GM18511 (cell line): ENCODE data around the gene FAM8A1.

Experiments
- ATAC-seq: cut with Tn5 transposase; IDR thresholded peaks from one replicate; pipeline ENCODE4 v1.9.1; 2021; ENCODE audit warnings: mild to moderate bottlenecking, moderate library complexity; ENCODE audit not compliant: unreplicated experiment

FAM8A1 gene

GRCh38 chr6:17600527-17601385, 654 bp downstream of the FAM8A1 start:
- peak; percentile 56 for ATAC-seq

GRCh38 chr6:17601386-17601703, 1.2 kb downstream of the FAM8A1 start:
- no peak for ATAC-seq

DNA sequence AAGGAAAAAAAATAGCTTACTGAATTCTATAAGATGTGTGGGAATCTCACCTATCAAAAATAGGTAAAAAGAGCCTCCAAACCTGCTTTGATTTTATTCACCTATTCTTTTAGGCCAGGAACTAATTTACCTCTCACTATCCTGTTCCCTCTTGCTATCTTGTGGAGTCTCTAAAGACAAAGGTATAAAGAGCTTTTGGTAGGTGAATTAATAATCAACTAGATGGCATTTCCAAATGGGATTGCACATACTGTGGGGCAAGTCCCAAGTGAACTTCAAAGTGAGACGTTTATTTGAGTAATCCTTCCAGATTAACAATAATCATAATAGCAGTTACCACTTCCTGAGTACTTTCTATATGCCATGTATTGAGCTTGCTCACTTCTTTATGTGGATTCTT, 2.8 kb downstream of the FAM8A1 start:
- ATAC-seq = no peak

GRCh38 chr6:17606606-17607005, 6.5 kb downstream of the FAM8A1 start:
- ATAC-seq = no peak

- ATAC-seq = no peak
These were observed 10.7 kb downstream of the FAM8A1 start for GRCh38 chr6:17610835-17611234.

GRCh38 chr6:17612048-17612447, 11.9 kb downstream of the FAM8A1 start:
- no peak for ATAC-seq

GRCh38 chr6:17615794-17616193, 15.7 kb downstream of the FAM8A1 start:
- ATAC-seq = no peak

- peak; percentile 81 for ATAC-seq
These were observed 20.9 kb downstream of the FAM8A1 start for GRCh38 chr6:17621003-17621402.

GRCh38 chr6:17622144-17622543, 22.0 kb downstream of the FAM8A1 start:
- no peak for ATAC-seq

DNA sequence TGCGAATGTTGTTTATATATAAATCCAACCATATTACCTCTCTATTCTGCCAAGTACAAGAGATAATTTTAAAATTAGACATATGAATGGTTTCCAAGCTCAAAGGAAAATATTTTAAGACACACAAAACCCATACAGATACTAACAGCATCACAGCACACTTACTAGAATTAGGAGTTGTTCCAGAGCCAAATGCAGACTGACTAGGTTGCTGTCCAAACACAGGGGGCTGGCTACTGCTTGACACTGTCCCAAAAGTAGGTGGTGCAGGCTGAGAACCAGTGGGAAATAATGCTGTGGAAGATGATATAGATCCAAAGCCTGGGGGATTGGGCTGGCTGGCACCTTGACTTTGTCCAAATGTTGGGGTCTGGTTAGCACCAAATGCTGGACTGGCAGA, 24.3 kb downstream of the FAM8A1 start:
- no peak for ATAC-seq

DNA sequence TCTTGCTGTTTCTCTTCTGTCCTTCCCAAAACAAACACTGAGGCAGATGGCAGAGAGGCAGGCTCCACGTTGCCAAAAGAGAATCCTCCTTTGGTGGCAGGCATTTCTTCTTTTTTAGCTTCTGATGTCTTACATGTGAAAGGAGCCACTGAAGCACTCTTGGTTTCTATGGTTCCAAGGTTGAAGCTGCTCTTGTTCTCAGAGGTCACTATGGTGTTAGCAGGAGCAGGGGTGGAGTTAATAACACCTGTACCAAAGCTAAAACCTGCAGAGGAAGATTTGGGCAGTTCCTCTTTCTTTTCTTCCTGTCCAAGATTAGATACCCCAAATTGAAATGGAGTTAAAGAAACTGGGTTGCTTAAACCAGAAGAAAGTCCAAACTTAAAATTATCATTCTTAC, 28.8 kb downstream of the FAM8A1 start:
- no peak for ATAC-seq

DNA sequence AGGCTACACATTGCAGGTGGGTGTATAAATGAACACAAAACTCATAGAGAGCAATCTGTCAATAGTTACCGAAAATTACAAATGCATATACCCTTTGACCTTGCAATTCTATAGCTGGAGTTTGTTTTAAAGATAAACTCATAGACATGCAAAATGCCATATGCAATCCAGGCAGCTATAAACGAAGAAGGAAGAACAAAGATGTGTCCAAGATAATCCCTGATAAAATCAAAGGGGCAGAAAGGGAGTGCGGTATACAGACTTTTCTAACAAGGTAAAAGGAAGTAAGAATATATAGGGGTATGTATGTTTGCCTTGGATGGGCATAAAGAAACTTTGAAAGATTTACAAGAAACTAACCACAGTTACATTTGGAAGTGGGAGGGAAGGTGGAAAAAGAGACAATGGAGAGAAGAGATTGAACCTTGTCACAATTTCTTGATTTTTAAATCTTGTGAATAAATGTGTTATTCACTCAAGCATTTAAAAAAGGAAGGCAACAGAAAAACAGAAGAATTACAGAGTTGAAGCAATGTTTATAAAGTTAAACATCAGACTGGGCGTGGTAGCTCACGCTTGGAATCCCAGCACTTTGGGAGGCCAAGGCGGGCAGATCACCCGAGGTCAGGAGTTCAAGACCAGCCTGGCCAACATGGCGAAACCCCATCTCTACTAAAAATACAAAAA, 29.9 kb downstream of the FAM8A1 start:
- ATAC-seq = no peak

DNA sequence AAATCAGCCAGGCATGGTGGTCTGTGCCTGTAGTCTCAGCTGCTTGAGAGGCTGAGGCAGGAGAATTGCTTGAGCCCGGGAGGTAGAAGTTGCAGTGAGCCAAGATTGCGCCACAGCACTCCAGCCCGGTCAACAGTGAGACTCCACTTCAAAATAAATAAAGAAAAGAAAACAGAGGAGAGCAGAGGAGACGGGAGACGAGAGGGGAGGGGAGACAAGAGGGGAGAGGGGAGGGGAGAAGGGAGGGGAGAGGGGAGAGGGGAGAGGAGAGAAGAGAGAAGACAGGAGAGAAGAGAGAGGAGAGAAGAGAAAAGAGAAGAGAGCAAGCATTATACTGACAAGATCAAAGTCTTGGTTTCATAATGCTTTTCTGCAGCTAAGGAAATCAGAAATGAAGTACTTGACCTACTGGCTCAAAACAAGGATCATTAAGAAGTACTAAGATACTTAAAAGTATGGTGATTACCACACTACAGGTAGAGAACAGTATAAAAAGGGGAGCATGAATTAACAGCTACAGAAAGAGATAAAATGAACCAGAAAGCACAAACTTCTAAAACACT, 30.5 kb downstream of the FAM8A1 start:
- no peak for ATAC-seq

GRCh38 chr6:17632934-17633333, 32.8 kb downstream of the FAM8A1 start:
- ATAC-seq = no peak

DNA sequence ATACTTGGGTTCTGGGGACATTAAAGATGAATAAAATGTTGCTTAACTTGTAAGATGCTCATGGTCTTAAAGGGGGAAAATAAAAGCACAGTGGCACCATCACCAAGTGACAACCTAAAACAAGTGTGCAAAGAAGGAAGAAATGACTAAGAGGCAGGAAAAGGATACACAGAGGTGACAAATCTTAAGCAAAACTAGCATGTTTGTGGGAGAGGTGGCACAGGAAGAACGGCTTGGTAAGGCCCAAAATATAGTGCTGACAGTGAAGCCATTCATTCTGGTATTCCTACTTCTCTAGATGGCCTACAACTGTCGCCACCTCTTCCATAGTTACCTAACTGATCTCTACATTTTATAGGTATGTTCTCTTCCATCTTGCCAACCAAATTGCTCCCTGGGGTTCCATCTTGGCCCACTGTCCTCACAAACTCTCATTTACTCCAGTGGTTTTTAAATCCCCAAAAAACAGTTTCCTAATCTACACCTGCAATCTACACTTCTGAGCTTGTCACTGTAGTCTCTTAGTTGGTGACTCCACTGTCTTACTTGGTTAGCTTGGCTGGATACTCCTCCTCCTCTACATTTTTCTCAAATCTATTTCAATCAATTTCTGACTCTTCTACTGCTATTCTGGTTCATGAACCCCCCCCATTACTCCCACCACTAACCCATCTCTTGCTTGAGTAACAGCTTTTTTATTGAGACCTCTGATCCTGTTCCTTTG, 33.5 kb downstream of the FAM8A1 start:
- ATAC-seq = no peak

DNA sequence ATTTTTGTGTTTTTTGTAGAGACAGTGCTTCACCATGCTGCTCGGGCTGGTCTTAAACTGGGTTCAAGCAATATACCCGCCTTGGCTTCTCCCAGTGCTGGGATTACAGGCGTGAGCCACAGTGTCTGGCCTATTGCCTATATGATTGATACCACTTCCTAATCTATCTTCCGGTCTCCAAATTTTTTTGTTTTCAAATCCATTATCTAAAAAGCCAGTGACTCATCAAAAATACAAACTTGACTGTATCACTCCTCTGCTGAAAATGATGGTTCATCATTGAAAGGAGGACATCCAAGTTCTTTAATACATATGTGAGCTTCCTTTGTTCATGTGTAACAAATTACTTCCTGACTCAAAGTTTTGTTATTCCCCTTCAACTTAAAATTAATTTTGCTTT, 35.5 kb downstream of the FAM8A1 start:
- ATAC-seq = no peak

GRCh38 chr6:17638212-17638715, 38.2 kb downstream of the FAM8A1 start:
- ATAC-seq = no peak

- no peak for ATAC-seq
These were observed 40.4 kb downstream of the FAM8A1 start for GRCh38 chr6:17640477-17640917.

- ATAC-seq = no peak
These were observed 48.6 kb downstream of the FAM8A1 start for GRCh38 chr6:17648745-17649144.

DNA sequence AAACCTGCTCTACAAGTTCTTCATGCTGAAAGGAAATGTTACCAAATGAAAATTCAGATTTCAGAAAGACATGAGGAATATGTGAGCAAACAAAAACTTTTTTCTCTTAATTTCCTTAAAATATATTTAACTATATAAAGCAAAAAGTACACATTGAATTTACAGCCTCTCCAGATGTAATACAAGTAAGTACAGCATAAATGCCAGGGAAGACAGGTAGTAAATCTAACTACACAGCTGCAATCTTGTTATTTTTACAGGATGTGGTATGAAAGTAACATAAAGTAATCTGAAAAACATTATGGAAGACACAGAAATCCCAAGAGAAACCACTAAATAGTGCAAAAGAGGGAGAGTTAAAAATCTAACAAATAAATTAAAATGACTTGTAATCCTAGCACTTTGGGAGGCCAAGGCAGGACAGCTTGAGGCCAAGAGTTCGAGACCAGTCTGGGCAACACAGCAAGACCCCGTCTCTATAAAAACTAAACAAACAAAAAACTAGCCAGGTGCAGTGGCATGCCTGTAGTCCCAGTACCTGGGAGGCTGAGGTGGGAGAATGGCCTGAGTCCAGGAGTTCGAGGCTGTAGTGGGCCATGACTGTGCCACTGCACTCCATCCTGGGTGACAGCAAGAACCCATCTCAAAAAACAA, 50.7 kb downstream of the FAM8A1 start:
- ATAC-seq = no peak
